Measurements from ENCODE around the gene GRHL3. TPM values are rescaled to one million over a fixed set of nuclear protein-coding genes. Genes with fewer than 3 reads are reported as not detected.
A peak's percentile ranks its signal among the peaks of the same experiment; 100 is the strongest.

GRHL3 gene
- total RNA-seq, 1 donor from 2014 or later, result 20.5 TPM

GRCh38 chr1:24355466-24355865, 36.3 kb downstream of the GRHL3 start:
- no peak for DNase-seq (ENCODE audit: low read depth)
- Histone ChIP-seq H3K36me3 (ENCODE audit: control insufficient read depth, insufficient read depth, low read length) (peaks cover 8% of the 10 kb centered on the region), H3K4me3 (ENCODE audit: low read depth, low read length) (no peak overlapping the region), H3K27me3 (ENCODE audit: control insufficient read depth, insufficient read depth, low read length) (no peaks in the 10 kb centered on the region)
- no peak for TF ChIP-seq CTCF (IDR thresholded peaks at IDR 0.05; ENCODE audit: insufficient read depth, low read length, severe bottlenecking)
- no peak for FAIRE-seq

GRCh38 chr1:24357038-24357437, 37.9 kb downstream of the GRHL3 start:
- DNase-seq (ENCODE audit: low read depth) (no peak), FAIRE-seq (no peak)
- TF ChIP-seq CTCF (IDR thresholded peaks at IDR 0.05; ENCODE audit: insufficient read depth, low read length, severe bottlenecking), result no peak
- no peaks in the 10 kb centered on the region for H3K27me3 ChIP-seq (ENCODE audit: control insufficient read depth, insufficient read depth, low read length)
- peaks cover 8% of the 10 kb centered on the region for H3K36me3 ChIP-seq (ENCODE audit: control insufficient read depth, insufficient read depth, low read length)
- no peak overlapping the region for H3K4me3 ChIP-seq (ENCODE audit: low read depth, low read length)

- FAIRE-seq (no peak), DNase-seq (ENCODE audit: low read depth) (no peak)
- peaks cover 2% of the 10 kb centered on the region for H3K36me3 ChIP-seq (ENCODE audit: control insufficient read depth, insufficient read depth, low read length)
- H3K4me3 ChIP-seq (ENCODE audit: low read depth, low read length), result no peak overlapping the region
- TF ChIP-seq CTCF (IDR thresholded peaks at IDR 0.05; ENCODE audit: insufficient read depth, low read length, severe bottlenecking), result no peak
- H3K27me3 ChIP-seq (ENCODE audit: control insufficient read depth, insufficient read depth, low read length), result no peaks in the 10 kb centered on the region
These were observed 41.5 kb downstream of the GRHL3 start for GRCh38 chr1:24360681-24361080.

GRCh38 chr1:24361811-24362210, 42.7 kb downstream of the GRHL3 start:
- FAIRE-seq (no peak), DNase-seq (ENCODE audit: low read depth) (no peak)
- H3K27me3 ChIP-seq (ENCODE audit: control insufficient read depth, insufficient read depth, low read length), result no peaks in the 10 kb centered on the region
- H3K4me3 ChIP-seq (ENCODE audit: low read depth, low read length), result no peak overlapping the region
- no peak for TF ChIP-seq CTCF (IDR thresholded peaks at IDR 0.05; ENCODE audit: insufficient read depth, low read length, severe bottlenecking)
- H3K36me3 ChIP-seq (ENCODE audit: control insufficient read depth, insufficient read depth, low read length), result peaks cover 2% of the 10 kb centered on the region

- DNase-seq (ENCODE audit: low read depth) (no peak), FAIRE-seq (no peak)
- peaks cover 2% of the 10 kb centered on the region for H3K36me3 ChIP-seq (ENCODE audit: control insufficient read depth, insufficient read depth, low read length)
- no peaks in the 10 kb centered on the region for H3K27me3 ChIP-seq (ENCODE audit: control insufficient read depth, insufficient read depth, low read length)
- no peak for TF ChIP-seq CTCF (IDR thresholded peaks at IDR 0.05; ENCODE audit: insufficient read depth, low read length, severe bottlenecking)
- no peak overlapping the region for H3K4me3 ChIP-seq (ENCODE audit: low read depth, low read length)
These were observed 43.2 kb downstream of the GRHL3 start for GRCh38 chr1:24362396-24362795.

- peaks cover 1% of the 10 kb centered on the region for H3K36me3 ChIP-seq (ENCODE audit: control insufficient read depth, insufficient read depth, low read length)
- TF ChIP-seq CTCF (IDR thresholded peaks at IDR 0.05; ENCODE audit: insufficient read depth, low read length, severe bottlenecking), result no peak
- DNase-seq (ENCODE audit: low read depth) (peak; percentile 89), FAIRE-seq (peak; percentile 18)
- H3K4me3 ChIP-seq (ENCODE audit: low read depth, low read length), result no peak overlapping the region
- H3K27me3 ChIP-seq (ENCODE audit: control insufficient read depth, insufficient read depth, low read length), result no peaks in the 10 kb centered on the region
These were observed 43.9 kb downstream of the GRHL3 start for GRCh38 chr1:24362982-24363614.
